ENCODE data around the gene GNG8.
A peak's percentile ranks its signal among the peaks of the same experiment; 100 is the strongest.

GNG8 gene

GRCh38 chr19:46601318-46602224 lies 34.4 kb downstream of the GNG8 start, which contains the start of gene CALM3:
TSS of gene CALM3 (plus strand) at chr19:46601330. CDS start at chr19:46601435, 105 bp downstream.
- DNase-seq, result no peak

- peak; percentile 95 to 97 for DNase-seq
These were observed 35.4 kb downstream of the GNG8 start for GRCh38 chr19:46600384-46601317.

- no peak for DNase-seq
These were observed 36.2 kb downstream of the GNG8 start for GRCh38 chr19:46599716-46600373.

- DNase-seq, result no peak
These were observed 37.6 kb downstream of the GNG8 start for GRCh38 chr19:46598372-46598917.

- no peak for DNase-seq
These were observed 40.0 kb downstream of the GNG8 start for GRCh38 chr19:46596008-46596407.

GRCh38 chr19:46591870-46592269 lies 44.1 kb downstream of the GNG8 start:
- DNase-seq, result no peak

- no peak for DNase-seq
These were observed 44.7 kb downstream of the GNG8 start for GRCh38 chr19:46591254-46591653.

GRCh38 chr19:46587861-46588260 lies 48.1 kb downstream of the GNG8 start:
- DNase-seq, result no peak

GRCh38 chr19:46586294-46586693 lies 49.7 kb downstream of the GNG8 start:
- no peak for DNase-seq

GRCh38 chr19:46585539-46585938 lies 50.5 kb downstream of the GNG8 start:
- no peak for DNase-seq

All from hippocampal formation (tissue), 2 donors.